Ascending aorta (tissue), 2 donors: ENCODE data around the gene SLX4. TPM values are rescaled to one million over a fixed set of nuclear protein-coding genes. Genes with fewer than 3 reads are reported as not detected.
A peak's percentile ranks its signal among the peaks of the same experiment; 100 is the strongest.
"Not testable (repeated sequence)": the region's sequence is repeated elsewhere in the genome, so short reads cannot be mapped to it uniquely, and the experiment has no call there.

Experiments used
- DNase-seq, 2 donors: peaks; one replicate each; pipeline ENCODE4 v3.0.0-alpha.2; 2019; ENCODE audit warnings: low spot score in 2 of 2
- H3K27ac ChIP-seq, 2 donors: fragments of 200-600 bp; sonication (generic); one replicate each; pipeline ENCODE4 v1.5.1; 2016 to 2017; ENCODE audit warnings: mild to moderate bottlenecking in 1 of 2
- H3K27me3 ChIP-seq: fragments of 200-600 bp; sonication (generic); one replicate; pipeline ENCODE4 v1.5.1; 2017
- H3K36me3 ChIP-seq, 2 donors: fragments of 200-600 bp; sonication (generic); one replicate each; pipeline ENCODE4 v1.5.1; 2016
- H3K4me1 ChIP-seq, 2 donors: fragments of 200-600 bp; sonication (generic); one replicate each; pipeline ENCODE4 v1.5.1; 2016 to 2017; ENCODE audit warnings: mild to moderate bottlenecking in 1 of 2
- H3K4me3 ChIP-seq, 2 donors: fragments of 200-600 bp; sonication (generic); one replicate each; pipeline ENCODE4 v1.5.1; 2016 to 2017; ENCODE audit warnings: mild to moderate bottlenecking in 1 of 2
- H3K9me3 ChIP-seq, 2 donors: fragments of 200-600 bp; sonication (generic); one replicate each; pipeline ENCODE4 v1.5.1; 2016
- intact Hi-C: fragments of 100-400 bp; cut with DNase I; formaldehyde crosslinking; loops from one replicate; pipeline ENCODE4 v1.15.1; 2023
- total RNA-seq: library from RNA; depleted of rRNA; stranded (reverse); fragments of >200 nt; gene quantifications from one replicate; pipeline ENCODE4 v1.1.0, GENCODE V29; 2016
- TF ChIP-seq, protein P1 (sequence below), 3 experiments: fragments of 200-600 bp in 2 of 3; fragments of 450-650 bp in 1 of 3; sonication (generic) in 2 of 3; IDR thresholded peaks; one replicate each; pipeline ENCODE4 v1.5.1; 2016 to 2019; ENCODE audit warnings: antibody characterized with exemption in 3 of 3, mild to moderate bottlenecking in 1 of 3, moderate library complexity in 1 of 3

The SLX4 gene, protein sequence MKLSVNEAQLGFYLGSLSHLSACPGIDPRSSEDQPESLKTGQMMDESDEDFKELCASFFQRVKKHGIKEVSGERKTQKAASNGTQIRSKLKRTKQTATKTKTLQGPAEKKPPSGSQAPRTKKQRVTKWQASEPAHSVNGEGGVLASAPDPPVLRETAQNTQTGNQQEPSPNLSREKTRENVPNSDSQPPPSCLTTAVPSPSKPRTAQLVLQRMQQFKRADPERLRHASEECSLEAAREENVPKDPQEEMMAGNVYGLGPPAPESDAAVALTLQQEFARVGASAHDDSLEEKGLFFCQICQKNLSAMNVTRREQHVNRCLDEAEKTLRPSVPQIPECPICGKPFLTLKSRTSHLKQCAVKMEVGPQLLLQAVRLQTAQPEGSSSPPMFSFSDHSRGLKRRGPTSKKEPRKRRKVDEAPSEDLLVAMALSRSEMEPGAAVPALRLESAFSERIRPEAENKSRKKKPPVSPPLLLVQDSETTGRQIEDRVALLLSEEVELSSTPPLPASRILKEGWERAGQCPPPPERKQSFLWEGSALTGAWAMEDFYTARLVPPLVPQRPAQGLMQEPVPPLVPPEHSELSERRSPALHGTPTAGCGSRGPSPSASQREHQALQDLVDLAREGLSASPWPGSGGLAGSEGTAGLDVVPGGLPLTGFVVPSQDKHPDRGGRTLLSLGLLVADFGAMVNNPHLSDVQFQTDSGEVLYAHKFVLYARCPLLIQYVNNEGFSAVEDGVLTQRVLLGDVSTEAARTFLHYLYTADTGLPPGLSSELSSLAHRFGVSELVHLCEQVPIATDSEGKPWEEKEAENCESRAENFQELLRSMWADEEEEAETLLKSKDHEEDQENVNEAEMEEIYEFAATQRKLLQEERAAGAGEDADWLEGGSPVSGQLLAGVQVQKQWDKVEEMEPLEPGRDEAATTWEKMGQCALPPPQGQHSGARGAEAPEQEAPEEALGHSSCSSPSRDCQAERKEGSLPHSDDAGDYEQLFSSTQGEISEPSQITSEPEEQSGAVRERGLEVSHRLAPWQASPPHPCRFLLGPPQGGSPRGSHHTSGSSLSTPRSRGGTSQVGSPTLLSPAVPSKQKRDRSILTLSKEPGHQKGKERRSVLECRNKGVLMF (N-terminal part only)
- total RNA-seq, result 3.4 TPM

DNA sequence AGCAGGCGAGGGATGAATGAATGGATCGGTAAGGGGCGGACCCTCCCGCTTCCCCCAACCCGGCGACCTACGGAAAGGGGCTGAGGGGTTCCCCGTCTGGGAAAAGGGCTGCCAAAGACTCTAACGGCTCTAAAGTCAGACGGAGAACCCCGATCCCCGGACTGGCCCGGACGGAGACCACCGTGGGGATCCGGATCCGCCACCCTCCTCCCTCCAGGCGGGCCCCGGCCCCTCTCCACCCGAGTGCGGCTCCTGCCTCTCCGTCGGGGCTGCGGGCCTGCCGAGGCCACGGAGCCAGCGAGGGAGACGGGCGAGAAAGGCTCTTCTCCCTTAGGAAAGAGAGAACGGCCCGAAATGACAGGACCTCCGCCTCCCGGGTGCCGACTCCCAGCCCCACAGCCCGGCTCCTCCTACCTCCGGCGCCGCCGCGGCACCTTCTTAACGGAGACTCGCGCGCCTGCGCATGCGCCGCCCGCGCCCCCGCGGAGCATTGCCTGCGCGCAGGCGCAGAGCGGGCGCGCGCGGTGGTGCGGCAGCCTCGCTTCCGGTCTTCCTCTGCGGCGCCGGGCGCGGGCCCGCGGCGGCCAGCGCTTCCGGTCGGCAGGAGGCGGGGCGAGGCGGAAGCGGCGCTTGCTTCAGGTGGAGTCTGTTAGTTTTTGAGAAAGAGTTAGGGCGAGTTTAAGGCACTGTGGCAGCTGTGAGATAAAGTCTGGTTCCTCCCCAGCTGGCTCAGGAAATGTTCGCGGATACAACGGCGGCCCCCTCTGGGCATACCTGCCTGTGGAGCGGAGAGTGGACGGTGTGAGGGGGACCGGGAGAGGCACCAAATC, at the start of gene SLX4:
SLX4 (minus strand) TSS at position 461 of the 830 bp plus-strand sequence. CDS start 2,642 bp downstream, outside the sequence.
- DNase-seq, result peak; percentile 38 to 95
- Histone ChIP-seq H3K4me1 (peaks cover 0 to 11% of the 10 kb centered on the region in 2 donors), H3K27ac (peak within 1 kb of the TSS; percentile 60 to 66), H3K9me3 (no peaks in the 10 kb centered on the region), H3K36me3 (no peaks in the 10 kb centered on the region), H3K27me3 (no peaks in the 10 kb centered on the region), H3K4me3 (peak within 1 kb of the TSS; percentile 61 to 76)
- intact Hi-C loops, result loop anchor here (1.0 to 10.0 kb wide), 2 partner anchors 84 to 803 kb away; partner anchors contain the start of gene CORO7
- TF ChIP-seq, protein P1, sequence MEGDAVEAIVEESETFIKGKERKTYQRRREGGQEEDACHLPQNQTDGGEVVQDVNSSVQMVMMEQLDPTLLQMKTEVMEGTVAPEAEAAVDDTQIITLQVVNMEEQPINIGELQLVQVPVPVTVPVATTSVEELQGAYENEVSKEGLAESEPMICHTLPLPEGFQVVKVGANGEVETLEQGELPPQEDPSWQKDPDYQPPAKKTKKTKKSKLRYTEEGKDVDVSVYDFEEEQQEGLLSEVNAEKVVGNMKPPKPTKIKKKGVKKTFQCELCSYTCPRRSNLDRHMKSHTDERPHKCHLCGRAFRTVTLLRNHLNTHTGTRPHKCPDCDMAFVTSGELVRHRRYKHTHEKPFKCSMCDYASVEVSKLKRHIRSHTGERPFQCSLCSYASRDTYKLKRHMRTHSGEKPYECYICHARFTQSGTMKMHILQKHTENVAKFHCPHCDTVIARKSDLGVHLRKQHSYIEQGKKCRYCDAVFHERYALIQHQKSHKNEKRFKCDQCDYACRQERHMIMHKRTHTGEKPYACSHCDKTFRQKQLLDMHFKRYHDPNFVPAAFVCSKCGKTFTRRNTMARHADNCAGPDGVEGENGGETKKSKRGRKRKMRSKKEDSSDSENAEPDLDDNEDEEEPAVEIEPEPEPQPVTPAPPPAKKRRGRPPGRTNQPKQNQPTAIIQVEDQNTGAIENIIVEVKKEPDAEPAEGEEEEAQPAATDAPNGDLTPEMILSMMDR (IDR thresholded peaks at IDR 0.05), result peak in 1 of 3 experiments; percentile 0

DNA sequence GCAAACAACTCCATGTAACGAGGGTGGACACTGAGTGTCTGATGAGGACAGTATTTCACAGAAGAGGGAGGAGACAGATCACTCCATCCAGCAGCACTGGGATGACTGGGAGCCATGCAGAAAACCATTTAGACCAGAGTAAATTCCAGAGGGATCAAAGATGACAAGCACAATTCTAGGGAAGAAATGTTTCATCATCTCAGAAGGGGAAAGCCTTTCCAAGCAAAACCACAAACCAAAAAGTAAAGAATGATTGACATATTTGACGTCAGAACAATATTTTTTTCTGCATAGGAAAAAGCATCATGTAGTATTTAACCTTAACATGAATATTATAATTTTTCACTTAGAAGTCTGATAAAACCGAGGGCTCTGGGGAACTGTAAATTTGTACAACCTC, 47.8 kb upstream of the SLX4 start:
- Histone ChIP-seq H3K27me3 (no peaks in the 10 kb centered on the region), H3K4me3 (no peak overlapping the region), H3K27ac (no peak overlapping the region), H3K36me3 (peaks cover 70 to 84% of the 10 kb centered on the region in 2 donors), H3K9me3 (no peaks in the 10 kb centered on the region), H3K4me1 (no peaks in the 10 kb centered on the region)
- intact Hi-C loops, result no loop called here
- no peak for DNase-seq
- TF ChIP-seq, protein P1 (IDR thresholded peaks at IDR 0.05), result no peak

DNA sequence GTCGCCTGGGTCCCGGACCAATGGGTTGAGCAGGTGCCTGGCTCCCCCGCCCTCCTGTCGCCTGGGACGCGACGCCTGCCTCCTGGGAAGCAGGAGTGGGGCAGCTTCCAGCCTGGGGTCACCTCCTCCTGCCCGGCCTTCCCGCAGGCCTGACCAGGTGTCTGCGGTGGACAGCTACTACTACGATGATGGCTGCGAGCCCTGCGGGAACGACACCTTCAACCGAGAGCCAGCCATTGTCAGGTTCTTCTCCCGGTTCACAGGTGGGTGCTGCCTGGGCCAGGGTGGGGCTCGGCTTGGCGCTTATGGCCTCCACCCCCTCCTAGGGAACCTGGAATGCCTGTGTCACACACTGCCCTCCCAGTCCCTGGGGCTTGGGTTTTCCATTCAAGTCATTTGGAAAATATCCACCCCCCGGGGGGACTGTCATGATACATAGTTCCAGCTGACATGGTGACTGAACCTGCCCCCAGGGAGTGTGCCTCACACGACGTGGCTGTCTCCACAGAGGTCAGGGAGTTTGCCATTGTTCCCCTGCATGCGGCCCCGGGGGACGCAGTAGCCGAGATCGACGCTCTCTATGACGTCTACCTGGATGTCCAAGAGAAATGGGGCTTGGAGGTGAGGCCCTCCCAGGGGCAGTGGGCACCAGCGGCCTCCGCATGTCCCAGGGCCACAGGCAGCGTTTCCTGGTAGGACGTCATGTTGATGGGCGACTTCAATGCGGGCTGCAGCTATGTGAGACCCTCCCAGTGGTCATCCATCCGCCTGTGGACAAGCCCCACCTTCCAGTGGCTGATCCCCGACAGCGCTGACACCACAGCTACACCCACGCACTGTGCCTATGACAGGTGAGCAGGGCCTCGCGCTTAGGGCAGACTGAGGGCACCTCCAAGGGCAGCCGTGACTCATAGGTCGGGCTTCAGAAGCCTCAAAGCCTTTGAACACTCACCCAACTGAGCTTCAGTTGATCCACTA, 45.4 kb upstream of the SLX4 start:
- intact Hi-C loops, result no loop called here
- Histone ChIP-seq H3K27ac (no peak overlapping the region), H3K9me3 (no peaks in the 10 kb centered on the region), H3K36me3 (peaks cover 49 to 66% of the 10 kb centered on the region in 2 donors), H3K4me3 (no peak overlapping the region), H3K27me3 (no peaks in the 10 kb centered on the region), H3K4me1 (no peaks in the 10 kb centered on the region)
- TF ChIP-seq, protein P1 (IDR thresholded peaks at IDR 0.05), result no peak
- no peak for DNase-seq

DNA sequence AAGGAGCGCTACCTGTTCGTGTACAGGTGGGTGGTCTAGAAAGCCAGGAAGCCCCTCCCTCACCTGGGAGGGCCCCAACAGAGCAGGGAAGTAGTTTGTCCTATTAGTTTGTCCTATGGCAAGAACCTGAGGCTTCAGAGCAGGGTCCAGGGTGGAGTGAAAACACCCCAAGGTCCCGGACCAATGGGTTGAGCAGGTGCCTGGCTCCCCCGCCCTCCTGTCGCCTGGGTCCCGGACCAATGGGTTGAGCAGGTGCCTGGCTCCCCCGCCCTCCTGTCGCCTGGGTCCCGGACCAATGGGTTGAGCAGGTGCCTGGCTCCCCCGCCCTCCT, 44.7 kb upstream of the SLX4 start:
- H3K36me3 ChIP-seq, result peaks cover 51 to 66% of the 10 kb centered on the region in 2 donors
- H3K4me3 ChIP-seq, H3K9me3 ChIP-seq, DNase-seq, H3K27ac ChIP-seq, intact Hi-C loops, H3K4me1 ChIP-seq, H3K27me3 ChIP-seq: not testable (repeated sequence)
